Neural cell (in vitro differentiated cells): Measurements from ENCODE around the gene MOCS1. TPM values are rescaled to one million over a fixed set of nuclear protein-coding genes. Genes with fewer than 3 reads are reported as not detected.

Source experiments
- H2AFZ ChIP-seq: fragments of 200-600, 300-800 bp; sonication (generic), shearing (Covaris generic); 2 replicates; pipeline ENCODE4 v1.6.0; 2014; ENCODE audit warnings: low read depth, mild to moderate bottlenecking, antibody characterized with exemption, low read length, moderate library complexity
- H3F3A ChIP-seq: fragments of 200-600 bp; shearing (Covaris generic); 2 replicates; pipeline ENCODE4 v1.6.1; 2016; ENCODE audit warnings: mild to moderate bottlenecking, moderate library complexity, mixed read lengths, antibody characterized with exemption, low read length; ENCODE audit not compliant: insufficient read depth, poor library complexity, severe bottlenecking
- H3K27ac ChIP-seq: fragments of 200-600, 300-800 bp; sonication (generic), shearing (Covaris generic); 2 replicates; pipeline ENCODE4 v1.5.1; 2014; ENCODE audit warnings: mild to moderate bottlenecking, low read length, moderate library complexity
- H3K27me3 ChIP-seq: fragments of 300-800, 200-600 bp; sonication (generic), shearing (Covaris generic); 2 replicates; pipeline ENCODE4 v1.6.0; 2014; ENCODE audit warnings: mild to moderate bottlenecking, low read depth, low read length, moderate library complexity; ENCODE audit not compliant: insufficient read depth
- H3K36me3 ChIP-seq: fragments of 300-800, 200-600 bp; sonication (generic), shearing (Covaris generic); 2 replicates; pipeline ENCODE4 v1.5.1; 2014; ENCODE audit warnings: mild to moderate bottlenecking, antibody characterized with exemption, low read length, moderate library complexity; ENCODE audit not compliant: insufficient read depth
- H3K4me2 ChIP-seq: fragments of 300-800, 200-600 bp; sonication (generic), shearing (Covaris generic); 2 replicates; pipeline ENCODE4 v1.6.0; 2014; ENCODE audit warnings: mild to moderate bottlenecking, low read length
- H3K4me3 ChIP-seq: fragments of 300-800, 200-600 bp; sonication (generic), shearing (Covaris generic); 2 replicates; pipeline ENCODE4 v1.5.1; 2014; ENCODE audit warnings: mild to moderate bottlenecking, low read length, moderate library complexity
- H3K79me2 ChIP-seq: fragments of 200-600 bp; shearing (Covaris generic); replicated peaks from 2 replicates; pipeline ENCODE4 v1.6.0; 2014; ENCODE audit warnings: mild to moderate bottlenecking, low read length, moderate library complexity; ENCODE audit not compliant: insufficient read depth
- H3K9ac ChIP-seq: fragments of 300-800, 200-600 bp; sonication (generic), shearing (Covaris generic); 2 replicates; pipeline ENCODE4 v1.6.1; 2016; ENCODE audit warnings: mild to moderate bottlenecking, low read length, mixed read lengths
- H3K9me2 ChIP-seq: fragments of 200-600 bp; shearing (Covaris generic); 2 replicates; pipeline ENCODE4 v1.6.1; 2016; ENCODE audit warnings: mild to moderate bottlenecking, low read length, mixed read lengths; ENCODE audit not compliant: insufficient read depth
- H3K9me3 ChIP-seq: fragments of 200-600, 300-800 bp; sonication (generic), shearing (Covaris generic); 2 replicates; pipeline ENCODE4 v1.6.1; 2016; ENCODE audit warnings: mild to moderate bottlenecking, mixed run types, low read length, moderate library complexity, mixed read lengths
- H4K20me1 ChIP-seq: fragments of 200-600 bp; shearing (Covaris generic); 2 replicates; pipeline ENCODE4 v1.6.1; 2016; ENCODE audit warnings: mild to moderate bottlenecking, mixed run types; ENCODE audit not compliant: insufficient read depth
- CTCF ChIP-seq: fragments of 450-650 bp; IDR thresholded peaks from 2 replicates; pipeline ENCODE4 v1.5.1; 2014; ENCODE audit warnings: antibody characterized with exemption, mild to moderate bottlenecking, moderate library complexity; ENCODE audit not compliant: poor library complexity, severe bottlenecking
- EP300 ChIP-seq: fragments of 450-650 bp; conservative IDR thresholded peaks from 2 replicates; pipeline ENCODE4 v1.6.1; 2014; ENCODE audit warnings: antibody characterized with exemption, mild to moderate bottlenecking, moderate library complexity; ENCODE audit not compliant: poor library complexity, severe bottlenecking
- EZH2 ChIP-seq: fragments of 200-600, 300-800 bp; shearing (Covaris generic), sonication (generic); IDR thresholded peaks from 2 replicates; pipeline ENCODE4 v1.6.1; 2014; ENCODE audit warnings: antibody characterized with exemption, low read length, borderline replicate concordance, mild to moderate bottlenecking; ENCODE audit not compliant: insufficient read depth, poor library complexity, severe bottlenecking
- MXI1 ChIP-seq: fragments of 450-650 bp; conservative IDR thresholded peaks from 2 replicates; pipeline ENCODE4 v1.6.1; 2014; ENCODE audit warnings: antibody characterized with exemption, mild to moderate bottlenecking; ENCODE audit not compliant: poor library complexity, severe bottlenecking
- POLR2AphosphoS5 ChIP-seq: IDR thresholded peaks from 2 replicates; pipeline ENCODE4 v1.6.1; 2012
- RAD21 ChIP-seq: fragments of 450-650 bp; conservative IDR thresholded peaks from 2 replicates; pipeline ENCODE4 v1.6.1; 2014; ENCODE audit warnings: antibody characterized with exemption, mild to moderate bottlenecking, moderate library complexity
- REST ChIP-seq: IDR thresholded peaks from 2 replicates; pipeline ENCODE4 v1.6.1; 2012; ENCODE audit warnings: borderline replicate concordance
- SMC3 ChIP-seq: fragments of 450-650 bp; conservative IDR thresholded peaks from 2 replicates; pipeline ENCODE4 v1.6.1; 2014; ENCODE audit warnings: antibody characterized with exemption, mild to moderate bottlenecking, moderate library complexity; ENCODE audit not compliant: poor library complexity
- TAF1 ChIP-seq: IDR thresholded peaks from 2 replicates; pipeline ENCODE4 v1.6.1; 2012; ENCODE audit warnings: low read depth
- polyA plus RNA-seq: library from polyadenylated mRNA; depleted of rRNA; stranded (reverse); fragments of >200 nt; gene quantifications from 2 replicates; pipeline ENCODE4 v1.2.3, GENCODE V29; 2014

MOCS1 gene
- polyA plus RNA-seq, 1 donor from 2014 or later = 4.6 TPM

GRCh38 chr6:39881851-39882530, 52.3 kb downstream of the MOCS1 start:
- no peaks in the 10 kb centered on the region for H3K9me2 ChIP-seq
- H3F3A ChIP-seq = no peaks in the 10 kb centered on the region
- H3K9me3 ChIP-seq = no peaks in the 10 kb centered on the region
- TF ChIP-seq CTCF (no peak), EP300 (no peak), TAF1 (no peak), POLR2AphosphoS5 (no peak), MXI1 (no peak), EZH2 (no peak), SMC3 (no peak), REST (no peak), RAD21 (no peak)
- H3K4me2 ChIP-seq = no peak overlapping the region
- H3K79me2 ChIP-seq = no peaks in the 10 kb centered on the region
- H3K27me3 ChIP-seq = no peaks in the 10 kb centered on the region
- no peak overlapping the region for H2AFZ ChIP-seq
- H3K27ac ChIP-seq = no peak overlapping the region
- no peak overlapping the region for H3K9ac ChIP-seq
- H3K36me3 ChIP-seq = no peaks in the 10 kb centered on the region
- no peak overlapping the region for H3K4me3 ChIP-seq
- H4K20me1 ChIP-seq = no peaks in the 10 kb centered on the region

- H2AFZ ChIP-seq = no peak overlapping the region
- no peaks in the 10 kb centered on the region for H3K36me3 ChIP-seq
- H3K27ac ChIP-seq = no peak overlapping the region
- H3K9me2 ChIP-seq = no peaks in the 10 kb centered on the region
- no peak overlapping the region for H3K9ac ChIP-seq
- no peaks in the 10 kb centered on the region for H3K79me2 ChIP-seq
- H3K4me2 ChIP-seq = no peak overlapping the region
- H3F3A ChIP-seq = no peaks in the 10 kb centered on the region
- no peak for TF ChIP-seq CTCF
- no peak for TF ChIP-seq SMC3
- TF ChIP-seq MXI1 = no peak
- TF ChIP-seq EZH2 = no peak
- TF ChIP-seq RAD21 = no peak
- TF ChIP-seq TAF1 = no peak
- TF ChIP-seq POLR2AphosphoS5 = no peak
- no peak for TF ChIP-seq REST
- no peak for TF ChIP-seq EP300
- H4K20me1 ChIP-seq = no peaks in the 10 kb centered on the region
- H3K27me3 ChIP-seq = no peaks in the 10 kb centered on the region
- no peaks in the 10 kb centered on the region for H3K9me3 ChIP-seq
- H3K4me3 ChIP-seq = no peak overlapping the region
Observed at GRCh38 chr6:39880594-39880993, 53.7 kb downstream of the MOCS1 start.
